Osteoblast (primary cell): ENCODE data around the gene CCDC85C. TPM values are rescaled to one million over a fixed set of nuclear protein-coding genes. Genes with fewer than 3 reads are reported as not detected.

Experiments used
- DNase-seq: peaks from one replicate; pipeline ENCODE4 v3.0.0; 2011; ENCODE audit warnings: low spot score, mixed read lengths; ENCODE audit not compliant: insufficient read length; ENCODE audit errors: missing footprints
- H2AFZ ChIP-seq: 2 replicates; pipeline ENCODE4 v1.6.0; 2011; ENCODE audit warnings: mild to moderate bottlenecking, low read length
- H3K27ac ChIP-seq: 2 replicates; pipeline ENCODE4 v1.5.1; 2011; ENCODE audit warnings: mild to moderate bottlenecking, low read depth, low read length, moderate library complexity
- H3K27me3 ChIP-seq: 2 replicates; pipeline ENCODE4 v1.6.0; 2012; ENCODE audit warnings: mild to moderate bottlenecking, control low read depth, inconsistent platforms, low read length, moderate library complexity; ENCODE audit not compliant: insufficient read depth
- H3K36me3 ChIP-seq: 2 replicates; pipeline ENCODE4 v1.5.1; 2011; ENCODE audit warnings: mild to moderate bottlenecking, low read length, control low read depth, moderate library complexity; ENCODE audit not compliant: insufficient read depth
- H3K4me1 ChIP-seq: 2 replicates; pipeline ENCODE4 v1.5.1; 2011; ENCODE audit warnings: mild to moderate bottlenecking, low read length, control low read depth, moderate library complexity; ENCODE audit not compliant: insufficient read depth
- H3K4me2 ChIP-seq: 2 replicates; pipeline ENCODE4 v1.6.0; 2011; ENCODE audit warnings: mild to moderate bottlenecking, low read length; ENCODE audit not compliant: insufficient read depth
- H3K4me3 ChIP-seq: fragments of 200-600 bp; sonication (generic); 3 replicates; pipeline ENCODE4 v1.5.1; 2012; ENCODE audit warnings: mild to moderate bottlenecking, low read length, inconsistent platforms; ENCODE audit not compliant: insufficient read depth
- H3K79me2 ChIP-seq: 2 replicates; pipeline ENCODE4 v1.6.0; 2012; ENCODE audit warnings: mild to moderate bottlenecking, low read length, control low read depth, inconsistent platforms; ENCODE audit not compliant: insufficient read depth
- H3K9me3 ChIP-seq: 2 replicates; pipeline ENCODE4 v1.5.1; 2011; ENCODE audit warnings: low read depth, low read length, control low read depth
- H4K20me1 ChIP-seq: 2 replicates; pipeline ENCODE4 v1.6.0; 2012; ENCODE audit warnings: mild to moderate bottlenecking, low read length, control low read depth; ENCODE audit not compliant: insufficient read depth
- total RNA-seq: library from RNA; depleted of rRNA; stranded (reverse); fragments of >200 nt; gene quantifications from 2 replicates; pipeline ENCODE4 v1.2.3, GENCODE V29; 2012
- TF ChIP-seq, protein P1 (sequence below): IDR thresholded peaks from 2 replicates; pipeline ENCODE4 v1.5.1; 2011; ENCODE audit warnings: mild to moderate bottlenecking, low read depth, low read length, moderate library complexity; ENCODE audit errors: extremely low read depth

CCDC85C gene
- total RNA-seq, 1 donor, result 3.6 TPM

DNA sequence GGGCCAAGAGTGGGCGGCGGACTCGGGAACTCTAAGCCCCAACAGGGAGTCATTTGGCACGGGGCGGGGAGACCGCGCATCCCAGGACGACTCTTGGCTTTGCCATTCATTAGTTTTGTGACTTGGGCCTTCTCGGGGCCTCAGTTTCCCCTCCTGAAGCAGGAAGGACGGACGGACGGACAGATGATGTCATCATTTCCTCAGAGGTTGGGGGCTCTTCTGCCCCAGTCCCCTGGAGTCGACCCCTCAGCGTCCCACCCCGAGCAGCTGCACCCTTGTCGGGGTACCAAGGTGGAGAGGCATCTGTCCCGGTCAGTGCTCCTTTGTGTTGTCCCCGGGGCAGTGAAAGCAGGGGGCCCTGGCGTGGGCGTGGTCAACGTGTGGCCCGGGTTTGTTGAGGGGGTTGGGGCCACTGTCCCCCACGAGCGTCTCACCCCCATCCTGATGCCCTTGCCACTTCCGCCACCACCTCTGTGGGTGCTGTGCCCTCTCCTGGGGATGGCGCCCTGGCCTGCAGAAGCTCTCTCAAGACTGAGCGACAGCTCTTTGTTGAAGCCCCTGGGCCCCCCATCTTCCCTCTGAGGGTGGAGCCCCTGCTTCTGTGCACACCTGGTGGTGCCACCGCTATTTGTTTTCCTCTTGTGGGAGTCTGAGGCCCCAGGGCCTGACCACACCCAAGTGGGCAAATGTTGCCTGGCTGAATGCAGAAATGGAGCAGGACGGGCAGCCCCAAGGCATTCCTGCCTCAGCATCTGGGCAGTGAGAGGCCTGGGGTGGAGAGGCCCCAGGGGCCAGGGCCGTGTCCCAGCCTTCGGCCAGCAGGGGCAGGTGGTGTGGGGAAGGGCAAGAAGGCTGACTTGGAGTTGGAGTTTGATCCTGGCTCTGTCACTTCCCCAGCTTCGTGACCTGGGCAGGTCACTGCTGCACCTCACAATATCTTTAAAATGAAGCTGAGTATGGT, 41.8 kb upstream of the CCDC85C start:
- TF ChIP-seq, protein P1, sequence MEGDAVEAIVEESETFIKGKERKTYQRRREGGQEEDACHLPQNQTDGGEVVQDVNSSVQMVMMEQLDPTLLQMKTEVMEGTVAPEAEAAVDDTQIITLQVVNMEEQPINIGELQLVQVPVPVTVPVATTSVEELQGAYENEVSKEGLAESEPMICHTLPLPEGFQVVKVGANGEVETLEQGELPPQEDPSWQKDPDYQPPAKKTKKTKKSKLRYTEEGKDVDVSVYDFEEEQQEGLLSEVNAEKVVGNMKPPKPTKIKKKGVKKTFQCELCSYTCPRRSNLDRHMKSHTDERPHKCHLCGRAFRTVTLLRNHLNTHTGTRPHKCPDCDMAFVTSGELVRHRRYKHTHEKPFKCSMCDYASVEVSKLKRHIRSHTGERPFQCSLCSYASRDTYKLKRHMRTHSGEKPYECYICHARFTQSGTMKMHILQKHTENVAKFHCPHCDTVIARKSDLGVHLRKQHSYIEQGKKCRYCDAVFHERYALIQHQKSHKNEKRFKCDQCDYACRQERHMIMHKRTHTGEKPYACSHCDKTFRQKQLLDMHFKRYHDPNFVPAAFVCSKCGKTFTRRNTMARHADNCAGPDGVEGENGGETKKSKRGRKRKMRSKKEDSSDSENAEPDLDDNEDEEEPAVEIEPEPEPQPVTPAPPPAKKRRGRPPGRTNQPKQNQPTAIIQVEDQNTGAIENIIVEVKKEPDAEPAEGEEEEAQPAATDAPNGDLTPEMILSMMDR, result no peak
- H3K4me3 ChIP-seq, result peak overlapping the region; percentile 72
- peaks cover 17% of the 10 kb centered on the region for H3K4me1 ChIP-seq
- peak overlapping the region; percentile 37 for H3K27ac ChIP-seq
- peaks cover 11% of the 10 kb centered on the region for H3K79me2 ChIP-seq
- H3K9me3 ChIP-seq, result no peaks in the 10 kb centered on the region
- DNase-seq, result peak; percentile 35
- H3K4me2 ChIP-seq, result peak overlapping the region; percentile 85
- H3K27me3 ChIP-seq, result no peaks in the 10 kb centered on the region
- H2AFZ ChIP-seq, result peak overlapping the region; percentile 92
- H4K20me1 ChIP-seq, result no peaks in the 10 kb centered on the region
- H3K36me3 ChIP-seq, result no peaks in the 10 kb centered on the region

DNA sequence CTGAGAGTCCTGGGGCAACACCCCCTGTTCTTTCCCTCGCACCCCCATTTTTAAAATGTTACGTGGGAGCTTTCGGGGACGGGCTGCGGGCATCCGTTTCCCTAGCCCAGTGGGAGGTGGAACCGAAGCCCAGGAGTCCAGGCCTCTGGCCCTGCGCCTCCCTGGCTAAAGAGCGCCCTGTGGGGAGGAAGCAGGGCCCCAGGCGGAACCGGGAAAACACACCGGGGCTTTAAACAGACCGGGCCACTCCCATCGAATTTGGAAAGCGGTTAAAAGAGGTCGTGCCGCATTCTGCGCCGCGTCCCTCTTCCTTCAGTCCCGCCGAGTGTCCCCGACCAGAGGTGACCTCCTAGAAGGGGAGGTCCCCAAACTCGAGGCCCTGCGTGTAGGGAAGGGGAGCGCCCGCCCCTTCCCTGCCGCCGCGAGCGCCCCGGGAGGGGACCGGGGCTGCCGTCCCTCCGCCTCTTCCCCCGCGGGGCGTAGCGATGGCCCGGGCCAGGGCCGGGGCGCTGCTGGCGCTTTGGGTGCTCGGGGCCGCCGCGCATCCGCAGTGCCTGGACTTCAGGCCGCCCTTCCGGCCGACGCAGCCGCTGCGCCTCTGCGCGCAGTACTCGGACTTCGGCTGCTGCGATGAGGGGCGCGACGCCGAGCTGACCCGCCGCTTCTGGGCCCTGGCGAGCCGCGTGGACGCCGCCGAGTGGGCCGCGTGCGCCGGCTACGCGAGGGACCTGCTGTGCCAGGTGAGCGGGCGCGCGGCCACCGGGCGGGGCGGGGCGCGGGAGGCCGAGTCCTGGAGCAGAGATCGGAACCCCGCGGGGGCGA, 40.9 kb upstream of the CCDC85C start, which contains the start of gene HHIPL1:
Gene HHIPL1 (plus strand): TSS at position 407 of the 822 bp plus-strand sequence. CDS start 79 bp downstream, at position 486.
- Histone ChIP-seq H3K4me1 (peaks cover 17% of the 10 kb centered on the region), H3K27me3 (no peaks in the 10 kb centered on the region), H3K36me3 (no peaks in the 10 kb centered on the region), H3K4me2 (peak within 1 kb of the TSS; percentile 85), H4K20me1 (no peaks in the 10 kb centered on the region), H3K9me3 (no peaks in the 10 kb centered on the region), H3K27ac (peak within 1 kb of the TSS; percentile 37), H3K4me3 (peak within 1 kb of the TSS; percentile 72), H2AFZ (peak within 1 kb of the TSS; percentile 92), H3K79me2 (peaks cover 10% of the 10 kb centered on the region)
- TF ChIP-seq, protein P1, result no peak
- DNase-seq, result peak; percentile 95

DNA sequence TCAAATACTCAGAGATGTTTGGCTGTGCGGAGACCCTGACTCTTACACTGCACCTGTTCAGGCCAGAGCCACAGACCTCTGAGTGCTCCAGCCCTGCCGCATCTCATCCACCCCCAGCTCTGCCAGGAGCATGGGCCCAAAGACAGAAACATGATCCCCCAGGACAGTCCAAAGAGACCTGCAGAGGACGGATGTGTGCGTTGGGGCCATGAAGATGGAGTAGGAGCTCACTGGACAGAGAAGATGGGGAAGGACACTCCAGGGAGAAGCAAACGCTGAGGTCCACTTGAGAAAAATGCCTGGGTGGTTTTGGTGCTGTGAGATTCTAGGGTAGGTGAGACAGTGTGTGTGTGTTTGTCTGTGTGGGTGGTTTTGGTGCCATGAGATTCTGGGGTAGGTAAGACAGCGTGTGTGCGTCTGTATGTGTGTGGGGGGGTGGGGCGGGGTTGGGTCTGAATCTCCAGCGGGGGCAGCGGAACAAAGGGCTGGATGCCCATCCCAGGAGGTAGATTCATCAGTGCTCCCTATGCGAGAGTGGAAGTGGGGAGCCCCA, 40.1 kb upstream of the CCDC85C start:
- H3K4me3 ChIP-seq, result no peak overlapping the region
- H3K27me3 ChIP-seq, result no peaks in the 10 kb centered on the region
- peaks cover 7% of the 10 kb centered on the region for H3K79me2 ChIP-seq
- H4K20me1 ChIP-seq, result no peaks in the 10 kb centered on the region
- H3K36me3 ChIP-seq, result no peaks in the 10 kb centered on the region
- peaks cover 11% of the 10 kb centered on the region for H3K4me1 ChIP-seq
- no peak overlapping the region for H3K27ac ChIP-seq
- H3K9me3 ChIP-seq, result no peaks in the 10 kb centered on the region
- peak; percentile 87 for DNase-seq
- TF ChIP-seq, protein P1, result no peak
- H3K4me2 ChIP-seq, result no peak overlapping the region
- no peak overlapping the region for H2AFZ ChIP-seq
